Measurements from ENCODE around the gene TCF7L1. TPM values are rescaled to one million over a fixed set of nuclear protein-coding genes. Genes with fewer than 3 reads are reported as not detected.

The TCF7L1 gene
- total RNA-seq, 1 donor from 2014 or later: 1.4 TPM

- no peak for TF ChIP-seq CTCF (conservative IDR thresholded peaks at IDR 0.05; ENCODE audit: low read depth, low read length)
- no peak overlapping the region for H3K4me3 ChIP-seq (ENCODE audit: low read depth, low read length)
- no peak for DNase-seq (ENCODE audit: low read depth)
These were observed 42.4 kb downstream of the TCF7L1 start for GRCh38 chr2:85175369-85176299.

- no peak overlapping the region for H3K4me3 ChIP-seq (ENCODE audit: low read depth, low read length)
- no peak for DNase-seq (ENCODE audit: low read depth)
- TF ChIP-seq CTCF (conservative IDR thresholded peaks at IDR 0.05; ENCODE audit: low read depth, low read length): no peak
These were observed 44.0 kb downstream of the TCF7L1 start for GRCh38 chr2:85177031-85177824.

GRCh38 chr2:85178154-85178553, 45.0 kb downstream of the TCF7L1 start:
- H3K4me3 ChIP-seq (ENCODE audit: low read depth, low read length): no peak overlapping the region
- TF ChIP-seq CTCF (conservative IDR thresholded peaks at IDR 0.05; ENCODE audit: low read depth, low read length): no peak
- DNase-seq (ENCODE audit: low read depth): no peak

- no peak overlapping the region for H3K4me3 ChIP-seq (ENCODE audit: low read depth, low read length)
- DNase-seq (ENCODE audit: low read depth): no peak
- TF ChIP-seq CTCF (conservative IDR thresholded peaks at IDR 0.05; ENCODE audit: low read depth, low read length): no peak
These were observed 45.8 kb downstream of the TCF7L1 start for GRCh38 chr2:85178980-85179411.

- H3K4me3 ChIP-seq (ENCODE audit: low read depth, low read length): no peak overlapping the region
- no peak for DNase-seq (ENCODE audit: low read depth)
- no peak for TF ChIP-seq CTCF (conservative IDR thresholded peaks at IDR 0.05; ENCODE audit: low read depth, low read length)
These were observed 46.3 kb downstream of the TCF7L1 start for GRCh38 chr2:85179541-85179940.

- no peak for DNase-seq (ENCODE audit: low read depth)
- H3K4me3 ChIP-seq (ENCODE audit: low read depth, low read length): no peak overlapping the region
- no peak for TF ChIP-seq CTCF (conservative IDR thresholded peaks at IDR 0.05; ENCODE audit: low read depth, low read length)
These were observed 47.3 kb downstream of the TCF7L1 start for GRCh38 chr2:85180322-85181133.
